ENCODE data around the gene IMPG2.

IMPG2 gene

GRCh38 chr3:101184111-101184510 lies 136.3 kb downstream of the IMPG2 start:
- TF ChIP-seq CTCF (IDR thresholded peaks at IDR 0.05; ENCODE audit: low read depth, low read length), result no peak
- Histone ChIP-seq H3K9me3 (no peaks in the 10 kb centered on the region), H3K36me3 (no peaks in the 10 kb centered on the region), H3K4me1 (peaks cover 17% of the 10 kb centered on the region), H3K27me3 (no peaks in the 10 kb centered on the region), H3K4me3 (ENCODE audit: low read depth, low read length) (no peak overlapping the region)
- peak; percentile 11 for DNase-seq

- H3K4me3 ChIP-seq (ENCODE audit: low read depth, low read length), result no peak overlapping the region
- peaks cover 17% of the 10 kb centered on the region for H3K4me1 ChIP-seq
- H3K27me3 ChIP-seq, result no peaks in the 10 kb centered on the region
- TF ChIP-seq CTCF (IDR thresholded peaks at IDR 0.05; ENCODE audit: low read depth, low read length), result no peak
- no peaks in the 10 kb centered on the region for H3K36me3 ChIP-seq
- no peaks in the 10 kb centered on the region for H3K9me3 ChIP-seq
- DNase-seq, result no peak
These were observed 137.2 kb downstream of the IMPG2 start for GRCh38 chr3:101183151-101183550.

- peak; percentile 13 for DNase-seq
These were observed 137.6 kb downstream of the IMPG2 start for GRCh38 chr3:101182734-101183133.

GRCh38 chr3:101181801-101182200 lies 138.6 kb downstream of the IMPG2 start:
- no peaks in the 10 kb centered on the region for H3K27me3 ChIP-seq
- H3K9me3 ChIP-seq, result no peaks in the 10 kb centered on the region
- no peak for TF ChIP-seq CTCF (IDR thresholded peaks at IDR 0.05; ENCODE audit: low read depth, low read length)
- no peak overlapping the region for H3K4me3 ChIP-seq (ENCODE audit: low read depth, low read length)
- peaks cover 17% of the 10 kb centered on the region for H3K4me1 ChIP-seq
- H3K36me3 ChIP-seq, result no peaks in the 10 kb centered on the region
- no peak for DNase-seq

More at GRCh38 chr3:101182734-101183133, 137.6 kb downstream of the IMPG2 start:
- no peaks in the 10 kb centered on the region for H3K36me3 ChIP-seq
- H3K4me3 ChIP-seq (ENCODE audit: low read depth, low read length), result no peak overlapping the region
- H3K4me1 ChIP-seq, result peaks cover 17% of the 10 kb centered on the region
- no peaks in the 10 kb centered on the region for H3K9me3 ChIP-seq
- no peaks in the 10 kb centered on the region for H3K27me3 ChIP-seq
- no peak for TF ChIP-seq CTCF (IDR thresholded peaks at IDR 0.05; ENCODE audit: low read depth, low read length)

GRCh38 chr3:101179637-101180036 lies 140.7 kb downstream of the IMPG2 start:
- Histone ChIP-seq H3K4me3 (ENCODE audit: low read depth, low read length) (no peak overlapping the region), H3K9me3 (no peaks in the 10 kb centered on the region), H3K27me3 (no peaks in the 10 kb centered on the region), H3K36me3 (no peaks in the 10 kb centered on the region), H3K4me1 (peaks cover 17% of the 10 kb centered on the region)
- TF ChIP-seq CTCF (IDR thresholded peaks at IDR 0.05; ENCODE audit: low read depth, low read length), result no peak
- peak; percentile 9 for DNase-seq

- H3K4me3 ChIP-seq (ENCODE audit: low read depth, low read length), result no peak overlapping the region
- TF ChIP-seq CTCF (IDR thresholded peaks at IDR 0.05; ENCODE audit: low read depth, low read length), result no peak
- H3K9me3 ChIP-seq, result no peaks in the 10 kb centered on the region
- no peaks in the 10 kb centered on the region for H3K27me3 ChIP-seq
- DNase-seq, result no peak
- peaks cover 10% of the 10 kb centered on the region; the same call in 1 of the 2 replicates for H3K4me1 ChIP-seq
- no peaks in the 10 kb centered on the region for H3K36me3 ChIP-seq
These were observed 142.8 kb downstream of the IMPG2 start for GRCh38 chr3:101177577-101177976.
